GM12878 (cell line): ENCODE measurements around the gene ZNF366. TPM values are rescaled to one million over a fixed set of nuclear protein-coding genes. Genes with fewer than 3 reads are reported as not detected.

Experiments
- ATAC-seq: fragments of 200-7000 bp; cut with Tn5 transposase; 3 replicates; pipeline ENCODE4 v1.9.1; 2020; ENCODE audit warnings: mild to moderate bottlenecking, moderate library complexity
- BruUV-seq: library from RNA; stranded (reverse); fragments of 400-500 nt; replicated peaks from 2 replicates; lab custom pipeline; 2021; lab: Mats Ljungman, UMichigan
- CTCF ChIA-PET: fragments of 300-600 bp; sonication (Branson Sonifier 250); formaldehyde crosslinking; extraction: SDS; loops from one replicate; lab custom pipeline; 2021; ENCODE audit warnings: inconsistent platforms; lab: Yijun Ruan, JAX
- POLR2A ChIA-PET: fragments of 350-600 bp; formaldehyde crosslinking; extraction: SDS; loops from one replicate; lab custom pipeline; 2021; ENCODE audit warnings: inconsistent platforms; lab: Charles Lee
- RAD21 ChIA-PET: fragments of 300-600 bp; sonication (Branson Sonifier 250); formaldehyde crosslinking; loops from one replicate; lab custom pipeline; 2023; ENCODE audit warnings: antibody characterized with exemption; ENCODE audit not compliant: unreplicated experiment; lab: Charles Lee
- SMC1A ChIA-PET: fragments of 300-600 bp; sonication (Branson Sonifier 250); formaldehyde crosslinking; loops from one replicate; lab custom pipeline; 2023; ENCODE audit not compliant: unreplicated experiment, uncharacterized antibody; lab: Charles Lee
- DNase-seq: peaks from one replicate; pipeline ENCODE4 v3.0.0-alpha.2; 2011; ENCODE audit warnings: low read depth, low spot score
- FAIRE-seq: peaks from 3 replicates; lab custom pipeline; 2011; peaks lifted over from hg19 to GRCh38; lab: Jason Lieb, UNC
- H2AFZ ChIP-seq: 2 replicates; pipeline ENCODE4 v1.6.0; 2011; ENCODE audit warnings: low read depth, low read length, control low read depth; ENCODE audit not compliant: control insufficient read depth
- H3K27ac ChIP-seq: 2 replicates; pipeline ENCODE4 v1.5.1; 2011; ENCODE audit warnings: control low read depth; ENCODE audit not compliant: control insufficient read depth, insufficient read depth
- H3K27me3 ChIP-seq, 2 experiments: replicated peaks in 1 of 2; 2 replicates each; pipeline versions ENCODE4 v1.6.0 to v1.6.1; 2011; ENCODE audit warnings: low read length in 1 of 2; ENCODE audit not compliant: control insufficient read depth in 2 of 2, insufficient read depth in 2 of 2
- H3K36me3 ChIP-seq, 2 experiments: 2 replicates each; pipeline ENCODE4 v1.5.1; 2011; ENCODE audit warnings: low read length in 1 of 2; ENCODE audit not compliant: control insufficient read depth in 2 of 2, insufficient read depth in 2 of 2
- H3K4me1 ChIP-seq: 2 replicates; pipeline ENCODE4 v1.6.1; 2011; ENCODE audit warnings: mild to moderate bottlenecking, low read length, moderate library complexity, mixed read lengths; ENCODE audit not compliant: control insufficient read depth, insufficient read depth
- H3K4me2 ChIP-seq: 2 replicates; pipeline ENCODE4 v1.6.0; 2011; ENCODE audit warnings: control low read depth; ENCODE audit not compliant: control insufficient read depth, insufficient read depth
- H3K4me3 ChIP-seq: fragments of 200-600 bp; sonication (generic); 2 replicates; pipeline ENCODE4 v1.5.1; 2016
- H3K79me2 ChIP-seq: 2 replicates; pipeline ENCODE4 v1.6.0; 2011; ENCODE audit warnings: low read length; ENCODE audit not compliant: control insufficient read depth, insufficient read depth
- H3K9ac ChIP-seq: 2 replicates; pipeline ENCODE4 v1.8.0; 2011; ENCODE audit warnings: low read length, control low read depth, mixed read lengths; ENCODE audit not compliant: control insufficient read depth, insufficient read depth
- H3K9me3 ChIP-seq: replicated peaks from 3 replicates; pipeline ENCODE4 v1.5.1; 2011; ENCODE audit warnings: mild to moderate bottlenecking, low read length; ENCODE audit not compliant: control insufficient read depth, insufficient read depth
- H4K20me1 ChIP-seq: 2 replicates; pipeline ENCODE4 v1.6.0; 2011; ENCODE audit not compliant: control insufficient read depth, insufficient read depth
- CTCF ChIP-seq, 3 experiments: IDR thresholded peaks in 2 of 3; conservative IDR thresholded peaks in 1 of 3; 2 replicates each; pipeline ENCODE4 v1.5.1; 2011; ENCODE audit warnings: low read depth in 3 of 3, low read length in 3 of 3, mild to moderate bottlenecking in 3 of 3, control low read depth in 2 of 3, moderate library complexity in 2 of 3, inconsistent platforms in 1 of 3, mixed read lengths in 1 of 3; ENCODE audit not compliant: control insufficient read depth in 2 of 3, insufficient read depth in 1 of 3; ENCODE audit errors: extremely low read depth in 1 of 3
- IKZF1 ChIP-seq: fragments of 450-650 bp; conservative IDR thresholded peaks from 2 replicates; pipeline ENCODE4 v1.6.1; 2017; ENCODE audit warnings: antibody characterized with exemption, mild to moderate bottlenecking
- MEF2B ChIP-seq: fragments of 450-650 bp; IDR thresholded peaks from 2 replicates; pipeline ENCODE4 v1.6.1; 2018; ENCODE audit warnings: mild to moderate bottlenecking, moderate library complexity; ENCODE audit not compliant: partially characterized antibody, poor library complexity, severe bottlenecking
- NBN ChIP-seq: fragments of 450-650 bp; IDR thresholded peaks from 2 replicates; pipeline ENCODE4 v1.6.1; 2016
- NR2F1 ChIP-seq: fragments of 450-650 bp; conservative IDR thresholded peaks from 2 replicates; pipeline ENCODE4 v1.6.1; 2017; ENCODE audit warnings: mild to moderate bottlenecking
- RAD21 ChIP-seq: IDR thresholded peaks from 2 replicates; pipeline ENCODE4 v1.6.1; 2011; ENCODE audit warnings: mild to moderate bottlenecking, low read depth, low read length, moderate library complexity; ENCODE audit not compliant: insufficient read depth
- RBBP5 ChIP-seq: fragments of 200-600 bp; sonication (generic); conservative IDR thresholded peaks from 2 replicates; pipeline ENCODE4 v1.6.1; 2016
- RFX5 ChIP-seq: IDR thresholded peaks from 2 replicates; pipeline ENCODE4 v1.6.1; 2011; ENCODE audit warnings: low read depth, low read length, improper control_type of control experiment
- SMC3 ChIP-seq: IDR thresholded peaks from 2 replicates; pipeline ENCODE4 v1.6.1; 2011; ENCODE audit warnings: low read length, improper control_type of control experiment, borderline replicate concordance
- TARDBP ChIP-seq: IDR thresholded peaks from 2 replicates; pipeline ENCODE4 v1.6.1; 2016; ENCODE audit warnings: borderline replicate concordance
- YY1 ChIP-seq: IDR thresholded peaks from 2 replicates; pipeline ENCODE4 v1.6.1; 2011; ENCODE audit warnings: low read depth, mild to moderate bottlenecking, low read length
- ZNF592 ChIP-seq: fragments of 450-650 bp; IDR thresholded peaks from 2 replicates; pipeline ENCODE4 v1.6.1; 2017; ENCODE audit warnings: mild to moderate bottlenecking, moderate library complexity
- WGBS: methylation state at CpG from one replicate; pipeline ENCODE4 v1.1.6; 2016; ENCODE audit warnings: low lambda C conversion rate; ENCODE audit not compliant: insufficient replicate concordance, insufficient coverage; ENCODE audit errors: missing lambda C conversion rate; 5-methylcytosine and 5-hydroxymethylcytosine counted together
- in situ Hi-C: fragments of 300-500 bp; cut with MboI; formaldehyde crosslinking; loops from 9 replicates; pipeline ENCODE4 v1.14.3; 2018; ENCODE audit warnings: mixed read lengths
- intact Hi-C: fragments of 100-400 bp; cut with micrococcal nuclease; formaldehyde crosslinking; loops from one replicate; pipeline ENCODE4 v1.14.2; 2022; ENCODE audit not compliant: unreplicated experiment
- polyA plus RNA-seq, 11 experiments: library from polyadenylated mRNA; depleted of rRNA in 4 of 11; unstranded in 6 of 11; stranded (reverse) in 5 of 11; fragments of >200 nt; fragmentation: Nextera tagmentation in 4 of 11; fragmentation: Illumina TruSeq in 1 of 11; extraction: Ambion mirVana in 4 of 11; extraction: Trizol in 1 of 11; gene quantifications; 1 replicate in 1 of 11; 2 replicates in 10 of 11; pipeline versions ENCODE4 v1.2.1 to v1.2.3, GENCODE V29; 2011 to 2016; ENCODE audit warnings: inconsistent platforms in 2 of 11, missing spikeins in 2 of 11, low read depth in 1 of 11
- total RNA-seq, 4 experiments: library from RNA; depleted of rRNA in 3 of 4; stranded (reverse); fragments of >200 nt in 3 of 4; fragmentation: Illumina TruSeq in 1 of 4; extraction: Trizol in 1 of 4; gene quantifications; 2 replicates each; pipeline versions ENCODE4 v1.2.1 to v1.2.3, GENCODE V29; 2013 to 2021
- TF ChIP-seq, protein P1 (sequence below): fragments of 450-650 bp; IDR thresholded peaks from 2 replicates; pipeline ENCODE4 v1.6.1; 2017; ENCODE audit warnings: borderline replicate concordance

Gene ZNF366
- total and polyA plus RNA-seq, 10 of the 15 experiments (the other 5 are each of a cell fraction or from before 2014, with no cell fraction given), result 0.01 to 0.18 (median 0.04) TPM; not detected in 6

DNA sequence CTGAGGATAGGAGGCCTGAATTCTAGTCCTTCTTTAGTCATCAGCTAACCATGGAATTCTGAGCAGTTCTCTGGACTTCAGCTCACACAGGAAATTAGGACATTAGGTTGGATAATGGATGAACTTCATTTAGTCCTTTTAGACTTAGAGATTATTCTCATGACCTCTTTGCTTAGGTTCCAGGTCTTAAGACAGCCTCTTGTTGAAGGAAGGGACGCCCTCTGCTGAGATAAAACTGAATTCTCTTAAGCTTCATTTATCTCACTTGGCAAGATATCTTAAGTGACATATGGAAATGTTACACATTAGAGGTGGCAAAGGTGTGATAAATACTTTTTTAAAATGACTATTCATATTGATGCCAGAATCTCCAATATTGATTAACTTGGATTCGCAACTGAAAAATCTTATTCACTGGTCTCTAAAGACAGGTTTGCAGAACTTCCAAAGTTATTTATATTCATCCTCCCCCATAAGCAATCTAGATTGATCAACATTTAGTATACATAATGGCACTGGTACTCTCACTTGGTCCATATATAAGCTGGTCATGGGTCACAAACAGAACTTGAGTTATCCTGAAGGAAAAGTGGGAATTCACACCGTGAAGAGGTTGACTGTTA lies 16.9 kb upstream of the ZNF366 start:
- ChIA-PET RAD21 (interaction anchor here (0.6 to 7.4 kb wide), 41 partner anchors 10 to 295 kb away, joined by 3 to 159 read pairs (median 5); partner anchors contain the start of genes MRPS27 and PTCD2), SMC1A (interaction anchor here (0.8 to 6.7 kb wide), 55 partner anchors 11 to 742 kb away, joined by 3 to 214 read pairs (median 6); partner anchors contain the start of genes MRPS27, PTCD2 and ZNF366), POLR2A (interaction anchor here (0.8 to 2.0 kb wide), 4 partner anchors 51 to 158 kb away, joined by 3 to 11 read pairs (median 4); no protein-coding TSS in a partner anchor), CTCF (interaction anchor here (0.6 to 10.2 kb wide), 53 partner anchors 11 to 741 kb away, joined by 3 to 323 read pairs (median 5); partner anchors contain the start of genes MRPS27, PTCD2 and ZNF366)
- Histone ChIP-seq H4K20me1 (no peaks in the 10 kb centered on the region), H3K4me3 (no peak overlapping the region), H3K4me1 (no peaks in the 10 kb centered on the region), H2AFZ (peak overlapping the region; percentile 39; the same call in 1 of the 2 replicates), H3K36me3 (no peaks in the 10 kb centered on the region), H3K27me3 (no peaks in the 10 kb centered on the region), H3K79me2 (no peaks in the 10 kb centered on the region), H3K27ac (no peak overlapping the region), H3K9ac (no peak overlapping the region), H3K9me3 (peaks cover 11% of the 10 kb centered on the region), H3K4me2 (no peak overlapping the region)
- FAIRE-seq (peak; percentile 94), DNase-seq (peak; percentile 52), ATAC-seq (peak; percentile 94)
- BruUV-seq, result no TSS peak
- in situ Hi-C loops (no loop called here), intact Hi-C loops (loop anchor here (1.0 kb wide), 3 partner anchors 59 to 158 kb away; no protein-coding TSS in a partner anchor)
- 50% methylated on average over 3 of the region's 3 CpGs for WGBS
- TF ChIP-seq NR2F1 (peak; percentile 38; the same call in 1 of the 2 replicates), RBBP5 (no peak), ZNF592 (peak; percentile 48; the same call in 1 of the 2 replicates), NBN (0 out of 2 replicates have a peak, but pooled peaks have one; percentile 28), SMC3 (peak; percentile 99), RAD21 (peak; percentile 99), TARDBP (no peak), MEF2B (no peak), YY1 (peak; percentile 46; the same call in 1 of the 2 replicates), IKZF1 (0 out of 2 replicates have a peak, but pooled peaks have one; percentile 22), RFX5 (no peak), CTCF (IDR thresholded peaks at IDR 0.05 in 2 of 3, conservative IDR thresholded peaks at IDR 0.05 in 1 of 3; ENCODE audit: control insufficient read depth in 2 of 3, extremely low read depth in 1 of 3, insufficient read depth in 1 of 3, low read depth in 3 of 3, low read length in 3 of 3) (peak; percentile 50 to 86 (median 66); a peak in 5 of 6 replicates)
- TF ChIP-seq, protein P1, sequence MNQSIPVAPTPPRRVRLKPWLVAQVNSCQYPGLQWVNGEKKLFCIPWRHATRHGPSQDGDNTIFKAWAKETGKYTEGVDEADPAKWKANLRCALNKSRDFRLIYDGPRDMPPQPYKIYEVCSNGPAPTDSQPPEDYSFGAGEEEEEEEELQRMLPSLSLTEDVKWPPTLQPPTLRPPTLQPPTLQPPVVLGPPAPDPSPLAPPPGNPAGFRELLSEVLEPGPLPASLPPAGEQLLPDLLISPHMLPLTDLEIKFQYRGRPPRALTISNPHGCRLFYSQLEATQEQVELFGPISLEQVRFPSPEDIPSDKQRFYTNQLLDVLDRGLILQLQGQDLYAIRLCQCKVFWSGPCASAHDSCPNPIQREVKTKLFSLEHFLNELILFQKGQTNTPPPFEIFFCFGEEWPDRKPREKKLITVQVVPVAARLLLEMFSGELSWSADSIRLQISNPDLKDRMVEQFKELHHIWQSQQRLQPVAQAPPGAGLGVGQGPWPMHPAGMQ, result no peak
